ENCODE data around the gene QRICH1.

DNA sequence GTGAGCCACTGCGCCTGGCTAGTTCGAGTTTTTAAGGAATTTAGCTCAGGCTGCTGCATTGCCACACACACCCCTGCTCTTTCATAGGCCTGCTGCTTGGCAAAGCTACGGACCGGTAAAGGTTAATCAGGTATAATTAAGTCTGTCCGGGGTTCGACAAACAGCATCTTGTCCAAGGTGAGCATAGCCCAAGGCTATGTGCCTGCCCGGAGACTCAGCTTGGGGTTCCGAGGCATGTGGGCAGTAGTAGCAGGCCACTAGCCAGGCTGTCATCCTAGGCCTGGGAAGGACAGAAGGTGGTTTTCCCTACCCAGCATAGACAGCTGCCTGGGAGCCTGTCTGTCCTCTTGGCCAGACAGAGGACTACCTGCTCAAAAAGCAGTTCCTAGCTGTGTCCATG lies 97.2 kb downstream of the QRICH1 start:
- TF ChIP-seq, protein P1, sequence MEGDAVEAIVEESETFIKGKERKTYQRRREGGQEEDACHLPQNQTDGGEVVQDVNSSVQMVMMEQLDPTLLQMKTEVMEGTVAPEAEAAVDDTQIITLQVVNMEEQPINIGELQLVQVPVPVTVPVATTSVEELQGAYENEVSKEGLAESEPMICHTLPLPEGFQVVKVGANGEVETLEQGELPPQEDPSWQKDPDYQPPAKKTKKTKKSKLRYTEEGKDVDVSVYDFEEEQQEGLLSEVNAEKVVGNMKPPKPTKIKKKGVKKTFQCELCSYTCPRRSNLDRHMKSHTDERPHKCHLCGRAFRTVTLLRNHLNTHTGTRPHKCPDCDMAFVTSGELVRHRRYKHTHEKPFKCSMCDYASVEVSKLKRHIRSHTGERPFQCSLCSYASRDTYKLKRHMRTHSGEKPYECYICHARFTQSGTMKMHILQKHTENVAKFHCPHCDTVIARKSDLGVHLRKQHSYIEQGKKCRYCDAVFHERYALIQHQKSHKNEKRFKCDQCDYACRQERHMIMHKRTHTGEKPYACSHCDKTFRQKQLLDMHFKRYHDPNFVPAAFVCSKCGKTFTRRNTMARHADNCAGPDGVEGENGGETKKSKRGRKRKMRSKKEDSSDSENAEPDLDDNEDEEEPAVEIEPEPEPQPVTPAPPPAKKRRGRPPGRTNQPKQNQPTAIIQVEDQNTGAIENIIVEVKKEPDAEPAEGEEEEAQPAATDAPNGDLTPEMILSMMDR (IDR thresholded peaks at IDR 0.05): no peak
- TF ChIP-seq ZFX (IDR thresholded peaks at IDR 0.05; ENCODE audit: borderline replicate concordance): no peak

Measured in 22Rv1 (cell line).